HG03039 (cell line): Measurements from ENCODE around the gene ZNF653.
A peak's percentile ranks its signal among the peaks of the same experiment; 100 is the strongest.
"Not testable (repeated sequence)": the region's sequence is repeated elsewhere in the genome, so short reads cannot be mapped to it uniquely, and the experiment has no call there.

Experiments used
- ATAC-seq: cut with Tn5 transposase; IDR thresholded peaks from one replicate; pipeline ENCODE4 v1.9.1; 2021; ENCODE audit warnings: mild to moderate bottlenecking, moderate library complexity; ENCODE audit not compliant: unreplicated experiment

The ZNF653 gene

GRCh38 chr19:11483366-11484111, 22.1 kb downstream of the ZNF653 start:
- ATAC-seq: no peak

GRCh38 chr19:11482384-11483050, 23.1 kb downstream of the ZNF653 start:
- ATAC-seq: peak; percentile 46

- ATAC-seq: peak; percentile 38
These were observed 23.9 kb downstream of the ZNF653 start for GRCh38 chr19:11481534-11482383.

- no peak for ATAC-seq
These were observed 24.7 kb downstream of the ZNF653 start, which contains the start of gene ELAVL3 for GRCh38 chr19:11480715-11481533. Gene ELAVL3, minus strand, starts transcription at chr19:11481046. Its CDS starts 438 bp downstream, at chr19:11480608.

DNA sequence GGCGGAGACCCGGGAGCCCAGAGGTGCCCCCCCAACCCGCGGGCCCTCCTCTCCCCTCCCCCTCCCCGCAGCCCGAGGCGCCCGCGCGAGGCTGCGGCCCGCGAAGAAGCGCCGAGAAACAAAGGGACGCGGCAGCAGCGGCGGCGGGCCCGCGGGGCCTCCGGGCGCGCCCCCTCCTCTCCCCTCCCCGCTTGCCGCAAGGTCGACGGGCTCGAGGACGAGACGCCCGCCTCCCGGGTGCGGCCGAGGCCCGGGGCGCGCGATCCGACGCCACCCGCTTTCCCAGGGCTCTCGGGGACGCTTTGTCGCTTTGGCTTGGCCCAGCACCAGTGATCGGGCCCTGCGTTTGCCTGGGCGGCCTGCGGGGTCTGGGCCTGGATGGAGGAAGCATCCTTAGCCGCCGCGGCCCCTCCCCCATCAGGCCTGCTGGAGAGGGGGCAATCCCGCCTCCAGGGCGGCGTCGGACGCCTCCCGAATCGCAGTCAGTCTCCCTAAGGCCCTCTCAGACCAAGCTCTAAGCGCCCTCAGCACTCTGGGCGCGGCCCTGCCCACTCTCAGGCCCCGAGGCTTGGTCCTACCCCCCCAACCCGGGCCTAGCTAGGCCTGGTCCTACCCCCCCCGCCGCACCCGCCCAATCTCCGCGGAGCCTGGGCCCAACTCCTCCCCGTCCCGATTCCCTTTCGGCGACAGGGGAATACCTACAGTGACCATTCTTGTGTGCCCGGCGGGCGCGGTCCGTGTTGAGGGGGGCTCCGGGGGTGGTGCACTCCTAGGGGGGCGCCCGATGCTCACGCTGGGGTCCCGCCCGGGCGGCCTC, 25.5 kb downstream of the ZNF653 start:
- no peak for ATAC-seq

- ATAC-seq: no peak
These were observed 26.3 kb downstream of the ZNF653 start for GRCh38 chr19:11479090-11479897.

- no peak for ATAC-seq
These were observed 27.2 kb downstream of the ZNF653 start for GRCh38 chr19:11478167-11479089.

DNA sequence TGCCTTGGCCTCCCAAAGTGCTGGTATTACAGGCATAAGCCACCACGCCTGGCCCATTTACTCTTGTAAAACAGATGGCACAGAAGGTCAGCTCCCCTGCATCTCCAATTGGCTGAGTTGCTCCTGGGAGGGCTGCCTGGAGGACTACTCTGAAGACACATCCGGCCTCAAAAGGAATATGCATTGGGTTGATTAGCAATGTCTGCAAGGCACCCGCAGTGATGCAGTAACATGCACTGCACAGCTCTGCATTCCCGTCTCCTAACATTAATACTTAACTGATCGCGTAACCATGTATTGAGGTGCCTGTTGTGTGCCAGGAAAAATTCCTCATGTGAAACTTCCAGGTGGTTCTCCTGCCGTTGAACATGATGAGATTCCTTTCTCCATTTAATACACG, 29.8 kb downstream of the ZNF653 start:
- no peak for ATAC-seq

DNA sequence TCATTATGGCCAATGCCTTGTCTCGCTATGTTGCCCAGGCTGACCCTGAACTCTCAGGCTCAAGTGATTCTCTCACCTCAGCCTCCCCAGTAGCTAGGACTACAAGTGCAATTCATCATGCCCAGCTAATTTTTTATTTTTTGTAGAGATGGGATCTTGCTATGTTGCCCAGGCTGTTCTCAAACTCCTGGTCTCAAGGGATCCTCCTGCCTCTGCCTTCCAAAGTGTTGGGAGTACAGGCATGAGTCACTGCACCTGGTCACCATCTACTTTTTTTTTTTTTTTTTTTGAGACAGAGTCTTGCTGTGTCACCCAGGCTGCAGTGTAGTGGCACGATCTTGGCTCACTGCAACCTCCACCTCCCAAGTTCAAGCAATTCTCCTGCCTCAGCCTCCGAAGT, 30.3 kb downstream of the ZNF653 start:
- not testable (repeated sequence) for ATAC-seq

- no peak for ATAC-seq
These were observed 31.9 kb downstream of the ZNF653 start for GRCh38 chr19:11473725-11474124.

DNA sequence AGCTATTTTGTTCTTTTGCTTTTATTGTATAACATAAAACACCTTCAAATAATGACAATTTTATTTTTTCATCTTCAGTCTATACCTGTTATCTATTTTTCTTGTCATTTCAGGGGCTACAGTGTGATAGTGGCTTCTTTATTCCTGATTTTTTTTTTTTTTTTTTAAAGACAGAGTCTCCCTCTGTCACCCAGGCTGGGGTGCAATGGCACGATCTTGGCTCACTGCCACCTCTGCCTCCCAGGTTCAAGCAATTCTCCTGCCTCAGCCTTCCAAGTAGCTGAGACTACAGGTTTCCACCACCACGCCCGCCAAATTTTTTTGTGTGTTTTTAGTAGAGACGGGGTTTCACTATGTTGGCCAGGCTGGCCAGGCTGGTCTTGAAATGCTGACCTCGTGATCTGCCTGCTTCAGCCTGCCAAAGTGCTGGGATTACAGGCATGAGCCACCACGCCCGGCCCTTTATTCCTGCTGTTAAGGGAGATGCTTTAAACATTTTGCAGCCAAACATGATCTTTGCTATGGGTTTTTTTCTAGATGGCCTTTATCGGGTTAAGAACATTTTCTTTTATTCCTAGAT, 37.3 kb downstream of the ZNF653 start:
- not testable (repeated sequence) for ATAC-seq

- ATAC-seq: no peak
These were observed 40.0 kb downstream of the ZNF653 start for GRCh38 chr19:11465600-11465999.

GRCh38 chr19:11464333-11465265, 41.0 kb downstream of the ZNF653 start:
- ATAC-seq: no peak

DNA sequence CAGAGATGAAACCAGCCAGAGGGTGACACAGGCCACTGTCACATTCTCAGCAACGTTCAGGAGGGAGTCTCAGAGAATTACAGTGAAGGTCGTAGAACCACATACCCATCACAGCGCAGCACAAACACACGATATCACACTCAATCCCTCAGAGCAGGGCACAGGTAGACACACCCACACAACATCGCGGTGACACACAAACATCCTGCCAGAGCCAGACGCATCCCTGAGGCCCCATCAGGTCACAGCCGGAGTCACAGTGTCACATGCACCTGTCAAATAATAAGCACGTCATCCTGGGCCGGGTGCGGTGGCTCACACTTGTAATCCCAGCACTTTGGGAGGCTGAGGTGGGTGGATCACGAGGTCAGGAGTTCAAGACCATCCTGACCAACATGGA, 42.2 kb downstream of the ZNF653 start:
- no peak for ATAC-seq

DNA sequence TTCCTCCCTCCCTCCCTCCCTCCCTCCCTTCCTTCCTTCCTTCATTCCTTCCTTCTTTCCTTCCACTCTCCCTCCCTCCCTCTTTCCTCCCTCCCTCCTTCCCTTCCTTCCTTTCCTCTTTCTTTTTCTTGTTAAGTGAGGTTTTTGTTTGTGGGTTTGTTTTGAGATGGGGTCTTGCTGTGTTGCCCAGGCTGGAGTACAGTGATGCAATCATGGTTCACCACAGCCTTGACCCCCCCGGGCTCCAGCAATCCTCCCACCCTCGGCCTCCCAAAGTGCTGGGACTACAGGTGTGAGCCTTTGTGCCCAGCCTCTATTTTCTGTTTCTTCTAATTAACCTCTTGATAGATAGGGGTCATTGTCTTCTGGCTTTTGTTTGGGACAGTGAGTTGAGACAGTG, 44.2 kb downstream of the ZNF653 start:
- ATAC-seq: no peak

GRCh38 chr19:11460207-11460606, 45.4 kb downstream of the ZNF653 start:
- ATAC-seq: no peak
